CD14-positive monocyte (primary cell): Measurements from ENCODE around the gene PRDM10. TPM values are rescaled to one million over a fixed set of nuclear protein-coding genes. Genes with fewer than 3 reads are reported as not detected.

Experiments
- DNase-seq, 3 donors: peaks; one replicate each; pipeline ENCODE4 v3.0.0-alpha.2; 2011 to 2022
- H2AFZ ChIP-seq: 2 replicates; pipeline ENCODE4 v1.6.0; 2012; ENCODE audit warnings: mild to moderate bottlenecking, low read depth, low read length, inconsistent platforms; ENCODE audit not compliant: insufficient read depth, poor library complexity, severe bottlenecking
- H3K27ac ChIP-seq, 2 donors: 1 replicate in 1 of 2; 2 replicates in 1 of 2; pipeline ENCODE4 v1.5.1; 2012 to 2013; ENCODE audit warnings: low read length in 2 of 2, control low read depth in 1 of 2, inconsistent platforms in 1 of 2, low read depth in 1 of 2, mild to moderate bottlenecking in 1 of 2
- H3K27me3 ChIP-seq, 2 donors: one replicate each; pipeline versions ENCODE4 v1.6.0 to v1.6.1; 2011 to 2013; ENCODE audit warnings: low read length in 2 of 2; ENCODE audit not compliant: control insufficient read depth in 2 of 2, insufficient read depth in 2 of 2
- H3K36me3 ChIP-seq, 2 donors: replicated peaks in 1 of 2; 1 replicate in 1 of 2; 2 replicates in 1 of 2; pipeline versions ENCODE4 v1.5.1 to v1.6.1; 2012 to 2013; ENCODE audit warnings: low read length in 2 of 2, control low read depth in 1 of 2, inconsistent platforms in 1 of 2, mild to moderate bottlenecking in 1 of 2; ENCODE audit not compliant: insufficient read depth in 2 of 2, control insufficient read depth in 1 of 2
- H3K4me1 ChIP-seq, 2 donors: 1 replicate in 1 of 2; 2 replicates in 1 of 2; pipeline versions ENCODE4 v1.5.1 to v1.6.1; 2012 to 2013; ENCODE audit warnings: low read length in 2 of 2, control low read depth in 1 of 2, inconsistent platforms in 1 of 2, mild to moderate bottlenecking in 1 of 2, moderate library complexity in 1 of 2; ENCODE audit not compliant: insufficient read depth in 2 of 2, control insufficient read depth in 1 of 2
- H3K4me2 ChIP-seq: replicated peaks from 2 replicates; pipeline ENCODE3; 2012; ENCODE audit warnings: low read length, moderate library complexity, mild to moderate bottlenecking; ENCODE audit not compliant: poor library complexity, severe bottlenecking; ENCODE audit errors: extremely low read depth
- H3K4me3 ChIP-seq, 3 experiments: fragments of 200-600 bp in 1 of 3; sonication (generic) in 1 of 3; replicated peaks in 1 of 3; 1 replicate in 2 of 3; 2 replicates in 1 of 3; pipeline ENCODE4 v1.5.1; 2011 to 2013; ENCODE audit warnings: low read length in 3 of 3, mild to moderate bottlenecking in 3 of 3, control low read depth in 2 of 3, low read depth in 2 of 3, inconsistent platforms in 1 of 3, moderate library complexity in 1 of 3
- H3K79me2 ChIP-seq: 2 replicates; pipeline ENCODE4 v1.6.0; 2012; ENCODE audit warnings: mild to moderate bottlenecking, control low read depth, inconsistent platforms, low read length, moderate library complexity; ENCODE audit not compliant: insufficient read depth
- H3K9ac ChIP-seq: 2 replicates; pipeline ENCODE4 v1.6.0; 2017; ENCODE audit warnings: low read length, mild to moderate bottlenecking; ENCODE audit not compliant: insufficient read depth, poor library complexity, severe bottlenecking
- H3K9me3 ChIP-seq, 2 donors: replicated peaks in 1 of 2; 1 replicate in 1 of 2; 2 replicates in 1 of 2; pipeline versions ENCODE4 v1.5.1 to v1.6.1; 2012 to 2013; ENCODE audit warnings: low read length in 2 of 2, control low read depth in 1 of 2; ENCODE audit not compliant: control insufficient read depth in 1 of 2, insufficient read depth in 1 of 2
- H4K20me1 ChIP-seq: 2 replicates; pipeline ENCODE4 v1.6.0; 2012; ENCODE audit warnings: mild to moderate bottlenecking, low read length, control low read depth, moderate library complexity; ENCODE audit not compliant: insufficient read depth
- H3K27ac Mint-ChIP-seq, 7 donors: one replicate each; pipeline ENCODE4 v1.8.0; 2020; ENCODE audit warnings: mild to moderate bottlenecking in 7 of 7, mixed read lengths in 7 of 7, moderate library complexity in 6 of 7, inconsistent platforms in 2 of 7
- H3K27me3 Mint-ChIP-seq, 3 donors: one replicate each; pipeline ENCODE4 v1.8.0; 2021 to 2022; ENCODE audit warnings: low read depth in 3 of 3, mild to moderate bottlenecking in 3 of 3, mixed read lengths in 3 of 3, moderate library complexity in 3 of 3, inconsistent platforms in 1 of 3
- H3K36me3 Mint-ChIP-seq, 2 donors: one replicate each; pipeline ENCODE4 v1.8.0; 2020; ENCODE audit warnings: mixed read lengths in 2 of 2, inconsistent platforms in 1 of 2, mild to moderate bottlenecking in 1 of 2
- H3K4me1 Mint-ChIP-seq: one replicate; pipeline ENCODE4 v1.8.0; 2020; ENCODE audit warnings: mild to moderate bottlenecking, mixed read lengths
- H3K4me3 Mint-ChIP-seq, 2 donors: one replicate each; pipeline ENCODE4 v1.8.0; 2020; ENCODE audit warnings: mild to moderate bottlenecking in 2 of 2, mixed read lengths in 2 of 2, moderate library complexity in 1 of 2
- H3K9me3 Mint-ChIP-seq, 7 donors: one replicate each; pipeline ENCODE4 v1.8.0; 2020 to 2022; ENCODE audit warnings: mixed read lengths in 7 of 7, mild to moderate bottlenecking in 6 of 7, moderate library complexity in 6 of 7, inconsistent platforms in 2 of 7
- CTCF ChIP-seq: fragments of 200-600 bp; IDR thresholded peaks from one replicate; pipeline ENCODE4 v1.8.0; 2022; ENCODE audit warnings: antibody characterized with exemption, mild to moderate bottlenecking
- WGBS: methylation state at CpG from one replicate; pipeline ENCODE4 v1.1.5; 2013; ENCODE audit warnings: missing lambda C conversion rate; ENCODE audit not compliant: insufficient coverage; 5-methylcytosine and 5-hydroxymethylcytosine counted together
- intact Hi-C, 2 donors: fragments of 100-400 bp; cut with micrococcal nuclease; formaldehyde crosslinking; loops; one replicate each; pipeline versions ENCODE4 v1.15.0 to v1.15.1; 2023
- polyA plus RNA-seq, 3 donors: library from polyadenylated mRNA; depleted of rRNA in 1 of 3; unstranded in 2 of 3; stranded (reverse) in 1 of 3; fragments of 300-500 nt in 2 of 3; fragments of >200 nt in 1 of 3; fragmentation: Illumina TruSeq in 2 of 3; gene quantifications; 1 replicate in 2 of 3; 2 replicates in 1 of 3; pipeline ENCODE4 v1.2.3, GENCODE V29; 2012 to 2021

The PRDM10 gene
- polyA plus RNA-seq, 3 donors, result 0.64 to 5.6 (median 1.1) TPM

- H3K27ac Mint-ChIP-seq, result peak overlapping the region in 5 of 7 donors; percentile 17 to 81 (median 44)
- Histone ChIP-seq H3K4me2 (no peak overlapping the region), H3K4me3 (no peak overlapping the region), H3K79me2 (peaks cover 69% of the 10 kb centered on the region), H3K27me3 (no peaks in the 10 kb centered on the region), H3K9me3 (no peaks in the 10 kb centered on the region), H3K4me1 (peaks cover 40 to 64% of the 10 kb centered on the region in 2 donors), H3K27ac (peak overlapping the region in 1 of 2 donors; percentile 69), H4K20me1 (no peaks in the 10 kb centered on the region), H3K9ac (no peak overlapping the region), H3K36me3 (no peaks in the 10 kb centered on the region), H2AFZ (no peak overlapping the region)
- TF ChIP-seq CTCF, result no peak
- intact Hi-C loops, result no loop called here
- peaks cover 65% of the 10 kb centered on the region for H3K4me1 Mint-ChIP-seq
- H3K27me3 Mint-ChIP-seq, result peaks cover 0 to 4% (median 0%) of the 10 kb centered on the region in 3 donors
- H3K36me3 Mint-ChIP-seq, result peaks cover 14 to 25% of the 10 kb centered on the region in 2 donors
- H3K9me3 Mint-ChIP-seq, result peaks cover 0 to 1% (median 0%) of the 10 kb centered on the region in 7 donors
- peak in 1 of 3 donors; percentile 7 for DNase-seq
- no peak overlapping the region for H3K4me3 Mint-ChIP-seq
Measured at GRCh38 chr11:129974237-129974636, 28.4 kb downstream of the PRDM10 start.

- intact Hi-C loops, result no loop called here
- peaks cover 73% of the 10 kb centered on the region for H3K79me2 ChIP-seq
- Mint-ChIP-seq H3K27ac (peak overlapping the region in 3 of 7 donors; percentile 19 to 54 (median 42)), H3K36me3 (peaks cover 14 to 25% of the 10 kb centered on the region in 2 donors), H3K4me1 (peaks cover 69% of the 10 kb centered on the region), H3K27me3 (peaks cover 0 to 4% (median 0%) of the 10 kb centered on the region in 3 donors), H3K9me3 (peaks cover 0 to 1% (median 0%) of the 10 kb centered on the region in 7 donors), H3K4me3 (no peak overlapping the region)
- H3K9me3 ChIP-seq, result no peaks in the 10 kb centered on the region
- no peaks in the 10 kb centered on the region for H3K27me3 ChIP-seq
- no peak overlapping the region for H3K4me2 ChIP-seq
- H4K20me1 ChIP-seq, result no peaks in the 10 kb centered on the region
- no peak for TF ChIP-seq CTCF
- no peak overlapping the region for H2AFZ ChIP-seq
- no peak for DNase-seq
- no peak overlapping the region for H3K9ac ChIP-seq
- H3K27ac ChIP-seq, result peak overlapping the region; percentile 4 to 69
- no CpG with 5 or more reads among the region's 5 CpGs for WGBS
- no peaks in the 10 kb centered on the region for H3K36me3 ChIP-seq
- peaks cover 44 to 68% of the 10 kb centered on the region in 2 donors for H3K4me1 ChIP-seq
- no peak overlapping the region for H3K4me3 ChIP-seq
Measured at GRCh38 chr11:129973809-129974208, 28.8 kb downstream of the PRDM10 start.
